Stimulated activated CD4-positive, alpha-beta T cell treated with anti-CD3 and anti-CD28 coated beads, Interleukin-4, amount 100 ng/mL, for 4 hours (primary cell): Measurements from ENCODE around the gene KERA.

Experiments
- DNase-seq, 2 experiments: peaks; one replicate each; pipeline ENCODE4 v3.0.0-alpha.2; 2020

KERA gene

DNA sequence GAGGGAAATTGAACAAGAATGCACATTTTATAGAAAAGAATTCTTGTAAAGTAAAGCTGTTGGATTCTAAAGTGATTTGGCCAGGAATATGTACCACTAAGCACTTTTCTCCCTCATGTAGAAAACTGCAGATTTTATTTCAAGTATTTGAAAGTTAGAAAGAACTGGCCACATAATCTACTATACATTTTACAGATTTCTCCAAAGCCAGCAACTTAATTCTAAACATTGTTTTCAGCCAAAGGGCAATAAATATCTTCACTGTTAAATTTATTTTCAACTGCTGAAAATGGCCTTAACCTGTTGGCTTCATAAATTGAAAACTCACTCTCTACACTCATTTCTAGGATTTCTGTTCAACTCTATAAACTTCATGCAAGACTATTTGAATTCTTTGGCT is 15.6 kb upstream of the KERA start:
- no peak for DNase-seq

GRCh38 chr12:91072931-91073330 is 15.1 kb upstream of the KERA start:
- DNase-seq, result no peak

DNA sequence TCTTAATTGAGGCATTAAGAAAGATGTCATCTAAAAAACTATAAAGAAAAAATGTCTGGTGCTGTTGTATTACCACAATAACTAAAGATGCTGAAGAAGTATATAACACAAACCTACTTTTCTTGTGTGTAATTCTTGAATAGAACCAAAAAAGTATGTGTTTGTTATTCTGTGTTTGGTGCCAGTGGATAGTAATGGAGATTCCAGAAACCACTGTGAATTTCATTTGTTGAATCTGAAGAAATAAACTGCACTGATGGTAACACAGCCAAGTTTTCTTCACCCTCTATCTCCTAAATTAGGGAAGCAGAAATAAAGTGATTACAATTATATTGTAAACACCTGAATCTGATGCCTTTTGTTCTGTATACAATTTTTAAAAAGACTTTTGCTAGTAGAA is 13.1 kb upstream of the KERA start:
- no peak for DNase-seq

- DNase-seq, result no peak
Observed at GRCh38 chr12:91065396-91065795, 7.6 kb upstream of the KERA start.

DNA sequence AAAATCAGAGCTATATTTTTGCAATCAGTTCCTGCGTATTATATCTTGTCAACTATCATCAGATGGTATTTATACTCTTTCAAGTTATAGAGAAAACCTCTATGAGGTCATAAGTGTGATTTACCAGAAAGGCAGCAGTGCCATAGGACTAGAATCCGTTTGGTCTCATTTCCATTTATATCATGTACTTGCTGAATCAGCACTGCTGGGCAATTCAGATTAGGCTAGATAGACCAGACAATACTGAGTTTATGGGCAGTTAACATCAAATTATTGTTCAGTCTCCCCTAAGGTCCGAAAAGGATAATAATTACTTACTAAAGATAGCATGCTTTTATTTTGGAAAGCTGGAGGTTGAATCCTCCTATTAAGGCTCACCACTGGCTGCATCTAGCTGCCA is 6.8 kb upstream of the KERA start:
- no peak for DNase-seq

DNA sequence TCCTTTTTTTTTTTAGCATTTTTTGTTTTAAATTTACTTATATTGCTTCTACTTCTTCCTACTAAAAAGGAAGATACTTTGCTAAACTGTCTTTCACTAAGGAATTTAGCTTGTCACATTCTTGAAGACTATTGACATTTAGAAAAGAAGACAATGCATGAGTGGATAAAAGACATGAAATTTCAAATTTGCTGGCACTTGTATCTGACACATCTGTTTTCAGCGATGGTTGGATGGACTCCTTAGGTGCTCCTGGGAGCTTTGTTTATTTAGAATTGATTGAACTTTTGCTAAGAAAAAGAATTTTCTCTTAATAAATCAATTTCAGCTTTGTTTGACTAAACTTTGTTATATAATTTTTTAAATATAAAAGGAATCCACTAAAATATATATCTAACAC is 3.3 kb upstream of the KERA start:
- no peak for DNase-seq

GRCh38 chr12:91059211-91059610 is 1.4 kb upstream of the KERA start:
- no peak for DNase-seq

DNA sequence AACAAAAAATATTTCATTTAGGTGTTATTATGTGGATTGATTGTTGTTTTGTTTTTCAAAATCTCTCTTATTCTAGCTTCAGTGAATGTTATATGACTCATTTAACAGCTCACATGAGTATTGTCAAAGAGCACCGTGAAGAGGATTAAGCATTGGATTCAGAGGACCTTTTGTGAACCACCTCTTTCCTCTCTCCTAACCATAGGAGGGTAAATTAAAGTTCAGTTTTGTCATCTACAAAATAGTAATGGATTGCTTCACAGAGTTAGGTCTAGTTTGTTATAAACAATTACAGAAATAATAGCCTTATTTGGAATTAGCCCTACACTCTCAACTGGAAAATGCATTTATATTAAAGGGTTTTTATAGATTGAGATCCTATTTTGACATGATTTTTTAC is 962 bp upstream of the KERA start:
- DNase-seq, result no peak

DNA sequence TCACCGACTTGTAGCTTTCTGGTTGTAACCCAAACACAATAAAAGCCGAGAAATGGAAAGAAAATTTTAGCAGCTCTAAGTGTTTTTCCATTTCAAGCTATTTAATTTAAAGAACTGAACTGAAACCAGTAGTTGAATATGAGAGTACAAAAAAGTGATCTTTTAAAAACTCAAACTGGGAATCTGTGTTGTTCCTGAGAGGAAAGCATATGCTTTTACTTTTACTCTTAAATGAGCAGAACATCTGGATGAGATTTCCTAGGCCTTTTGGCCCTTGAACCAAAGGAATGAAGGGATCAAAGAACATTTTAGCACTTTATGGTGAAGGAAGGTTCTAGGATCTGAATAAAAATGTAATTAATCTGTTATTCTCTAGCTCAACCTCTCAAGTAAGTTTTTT is 1.3 kb downstream of the KERA start:
- DNase-seq, result no peak

DNA sequence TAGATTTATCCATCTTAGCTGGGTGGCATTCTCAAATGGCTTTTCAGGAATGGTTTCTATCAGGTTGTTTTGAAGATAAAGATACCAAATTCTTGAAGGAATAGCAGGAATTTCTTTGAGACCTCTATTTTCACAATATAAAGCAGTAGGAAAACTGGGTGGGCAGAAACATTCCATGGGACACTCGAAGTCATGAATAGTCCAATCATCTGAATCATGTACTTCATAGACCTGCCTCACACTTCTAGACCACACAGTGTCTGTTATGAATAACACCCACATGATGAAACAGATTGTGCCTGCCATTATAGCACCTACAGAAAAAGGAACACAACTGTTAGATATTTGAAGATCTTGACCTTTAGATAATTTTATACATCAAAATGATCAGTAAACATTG is 1.8 kb downstream of the KERA start:
- DNase-seq, result no peak

DNA sequence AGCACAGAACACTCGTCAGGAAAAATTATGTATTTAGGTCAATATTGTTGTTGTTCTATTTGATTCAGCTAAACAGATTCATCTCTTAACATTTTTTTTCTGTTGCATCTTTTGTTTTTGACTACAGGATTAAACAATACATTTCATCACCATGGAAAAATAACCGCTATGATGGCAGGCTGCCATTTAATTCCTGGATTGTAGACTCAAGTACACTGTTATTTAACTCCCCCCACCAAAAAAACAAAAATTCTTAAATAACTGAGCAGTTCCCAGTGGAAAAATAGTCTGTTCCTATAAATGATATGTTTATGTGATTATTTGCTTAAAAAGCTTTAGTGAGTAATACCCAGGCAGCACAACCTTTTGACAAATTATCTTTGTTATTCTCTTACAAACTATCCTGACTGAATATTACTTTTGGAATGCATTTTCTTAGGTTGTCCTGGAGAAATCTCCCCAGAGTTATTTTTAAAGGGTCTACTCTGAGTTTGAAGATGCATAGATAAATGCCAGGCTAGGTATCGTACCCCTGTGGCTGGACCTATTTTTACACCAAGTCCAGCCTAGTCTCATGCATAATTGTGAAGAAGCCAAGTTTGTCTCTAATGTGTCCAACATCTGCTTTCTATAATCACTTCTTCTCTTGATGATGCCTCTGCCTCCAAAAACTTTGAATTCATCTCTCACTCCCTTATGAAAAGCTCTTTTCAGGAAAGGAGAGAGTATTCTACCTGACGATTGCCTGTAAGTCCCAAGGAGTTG is 3.7 kb downstream of the KERA start:
- DNase-seq, result no peak

GRCh38 chr12:91052026-91052425 is 5.8 kb downstream of the KERA start:
- no peak for DNase-seq

DNA sequence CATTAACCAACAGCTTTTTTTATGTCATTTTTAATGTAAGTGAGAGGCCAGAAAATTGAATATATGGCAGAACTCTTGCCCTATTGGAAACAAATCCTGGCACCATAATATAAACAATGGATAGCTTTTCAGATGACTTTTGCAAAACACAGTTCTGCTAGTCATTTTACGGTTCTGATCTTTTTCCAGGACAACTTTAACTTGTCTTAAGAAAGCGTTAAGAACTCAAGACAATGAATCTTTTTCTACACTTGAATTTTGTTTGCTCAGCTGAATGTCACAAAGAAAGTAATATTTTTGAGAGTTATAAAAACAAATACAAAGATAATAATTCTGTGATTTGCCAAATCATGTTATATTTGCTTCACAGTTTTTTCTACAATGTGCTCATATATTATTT is 13.2 kb downstream of the KERA start:
- DNase-seq, result no peak

GRCh38 chr12:91043408-91043807 is 14.4 kb downstream of the KERA start:
- DNase-seq, result no peak

GRCh38 chr12:91040096-91040755 is 17.6 kb downstream of the KERA start:
- no peak for DNase-seq

DNA sequence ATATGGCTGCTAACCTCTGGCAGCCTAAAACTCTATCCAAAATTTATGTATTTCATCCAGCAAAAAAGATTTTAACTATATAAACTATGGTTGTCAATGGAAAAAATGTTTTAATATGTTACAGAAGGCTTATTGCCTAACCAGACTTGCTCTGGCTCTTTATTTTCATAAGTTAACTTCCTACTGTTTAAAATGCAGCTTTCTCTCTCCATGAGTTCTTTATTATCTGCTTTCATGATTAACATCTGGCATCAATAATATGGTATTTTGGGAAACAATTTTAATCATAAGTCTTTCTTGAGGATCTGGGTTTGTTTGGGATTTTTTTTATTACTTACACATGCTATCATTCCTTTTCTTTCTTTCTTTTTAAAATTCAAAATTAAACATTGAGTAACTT is 20.5 kb downstream of the KERA start:
- DNase-seq, result no peak

DNA sequence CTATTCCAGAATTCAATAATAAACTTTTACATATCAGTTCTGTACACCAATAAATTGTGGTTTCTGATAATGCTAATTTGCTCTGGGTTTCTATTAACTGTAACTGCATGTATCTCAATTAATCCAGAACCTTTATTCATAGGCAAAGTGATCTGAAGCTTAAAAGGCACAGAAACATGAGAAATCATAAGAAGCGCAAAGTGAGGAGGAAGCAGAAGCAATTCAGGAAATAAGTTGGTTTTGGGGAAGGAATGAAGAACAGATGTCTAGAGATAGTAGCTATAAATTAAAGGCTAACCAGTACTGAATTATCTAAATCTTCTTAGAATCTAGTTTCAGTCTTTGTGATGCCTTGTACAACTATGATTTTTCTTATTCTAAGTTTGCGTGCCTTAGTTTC is 24.6 kb downstream of the KERA start:
- DNase-seq, result no peak

DNA sequence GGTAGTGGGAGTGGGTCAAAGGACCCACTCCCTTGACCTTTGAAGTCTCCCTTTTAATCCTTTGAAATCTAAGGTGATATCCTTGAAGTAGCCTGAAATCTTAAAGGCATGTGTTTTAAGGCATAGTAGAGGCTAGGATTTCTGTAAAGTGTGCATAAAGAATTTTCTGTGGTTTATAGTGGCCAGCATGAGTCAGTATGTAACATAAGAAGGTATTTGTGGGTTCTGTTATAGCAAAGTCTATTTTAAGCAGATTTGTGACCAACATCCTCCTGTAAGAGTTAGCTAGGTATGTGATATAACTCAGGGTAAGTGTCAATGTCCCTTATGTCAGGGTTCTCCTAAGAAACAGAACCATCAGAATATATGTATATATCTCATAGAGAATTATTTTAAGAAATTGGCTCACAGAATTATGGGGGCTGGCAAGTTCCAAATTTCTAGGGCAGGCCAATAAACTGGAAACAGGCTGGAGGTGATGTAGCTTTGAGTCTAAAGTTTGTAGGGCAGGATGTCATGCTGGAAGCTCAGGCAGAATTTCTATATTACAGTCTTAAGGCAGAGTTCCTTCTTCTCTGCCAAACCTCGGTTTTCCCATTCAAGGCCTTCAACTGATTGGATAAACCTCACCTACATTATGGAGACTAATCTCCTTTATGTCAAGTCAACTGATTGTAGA is 34.4 kb downstream of the KERA start:
- no peak for DNase-seq

DNA sequence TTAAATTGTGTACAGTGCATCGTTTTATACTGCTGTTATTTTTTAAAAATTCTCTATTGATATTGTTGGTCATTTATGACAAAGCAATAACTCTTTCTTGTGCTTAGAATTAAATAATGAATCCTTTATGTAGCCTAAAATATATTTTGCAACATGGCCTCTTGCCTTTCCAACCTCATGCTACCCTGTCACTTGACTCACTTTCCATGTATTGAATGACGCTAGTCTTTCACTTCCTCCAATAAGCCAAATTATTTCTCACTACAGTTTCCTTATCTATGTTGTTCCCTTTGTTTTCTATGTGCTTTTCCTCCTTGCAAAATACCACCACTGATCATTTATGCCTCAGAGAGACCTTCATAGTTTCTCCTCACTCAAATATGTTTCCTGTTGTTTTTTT is 36.7 kb downstream of the KERA start:
- DNase-seq, result no peak

- DNase-seq, result no peak
Observed at GRCh38 chr12:91019455-91019854, 38.4 kb downstream of the KERA start.

DNA sequence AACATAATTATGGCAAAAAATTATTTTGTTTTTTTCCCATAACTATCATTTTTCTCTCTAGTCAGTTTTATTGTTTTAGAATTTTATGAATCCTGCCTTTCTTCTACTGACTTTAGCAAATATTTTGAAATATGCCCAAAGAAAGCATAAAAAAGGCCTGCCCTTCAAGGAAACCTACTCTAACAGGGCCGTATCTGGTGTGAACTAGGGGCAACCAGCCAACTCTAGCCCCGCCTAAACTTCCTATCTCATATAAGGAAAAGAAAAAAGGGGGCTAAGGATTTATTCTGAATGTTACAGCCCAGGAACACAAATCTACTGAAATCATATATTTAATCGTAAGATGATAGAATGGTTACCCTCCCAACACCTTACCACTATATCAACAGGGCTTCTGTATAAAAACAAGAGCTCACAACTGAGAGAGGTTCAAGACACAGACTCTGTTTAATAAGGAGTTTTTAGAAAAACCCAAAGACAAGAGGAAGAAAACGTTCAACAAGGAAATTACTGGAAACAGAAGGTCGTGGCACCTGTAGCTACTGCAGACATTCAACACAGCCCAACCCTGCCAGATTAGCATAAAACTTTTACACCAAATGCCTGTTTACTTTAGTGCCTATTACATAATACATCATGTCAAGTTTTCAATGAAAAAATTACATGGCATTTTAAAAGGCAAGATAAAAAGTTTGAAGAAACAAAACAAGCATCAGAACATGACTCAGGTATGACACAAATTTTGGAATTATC is 40.1 kb downstream of the KERA start:
- DNase-seq, result no peak

DNA sequence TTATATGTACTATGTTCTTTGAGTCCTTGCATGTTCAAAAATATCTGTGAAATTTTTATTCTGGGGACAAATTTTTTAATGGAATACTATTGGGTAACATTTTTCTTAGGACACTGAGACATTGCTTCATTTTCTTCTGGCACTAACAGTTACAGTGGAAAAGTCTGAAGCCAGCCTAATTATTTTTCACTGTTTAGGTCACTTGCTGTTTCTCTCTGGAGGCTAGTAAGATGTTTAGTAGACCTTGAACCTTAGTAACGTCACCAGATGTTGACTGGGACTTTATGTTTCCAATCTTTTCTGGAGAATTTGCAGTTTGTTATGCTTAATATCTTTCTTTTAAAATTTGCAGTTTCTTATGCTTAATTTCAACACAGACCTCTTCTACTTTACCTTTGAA is 40.8 kb downstream of the KERA start:
- no peak for DNase-seq

DNA sequence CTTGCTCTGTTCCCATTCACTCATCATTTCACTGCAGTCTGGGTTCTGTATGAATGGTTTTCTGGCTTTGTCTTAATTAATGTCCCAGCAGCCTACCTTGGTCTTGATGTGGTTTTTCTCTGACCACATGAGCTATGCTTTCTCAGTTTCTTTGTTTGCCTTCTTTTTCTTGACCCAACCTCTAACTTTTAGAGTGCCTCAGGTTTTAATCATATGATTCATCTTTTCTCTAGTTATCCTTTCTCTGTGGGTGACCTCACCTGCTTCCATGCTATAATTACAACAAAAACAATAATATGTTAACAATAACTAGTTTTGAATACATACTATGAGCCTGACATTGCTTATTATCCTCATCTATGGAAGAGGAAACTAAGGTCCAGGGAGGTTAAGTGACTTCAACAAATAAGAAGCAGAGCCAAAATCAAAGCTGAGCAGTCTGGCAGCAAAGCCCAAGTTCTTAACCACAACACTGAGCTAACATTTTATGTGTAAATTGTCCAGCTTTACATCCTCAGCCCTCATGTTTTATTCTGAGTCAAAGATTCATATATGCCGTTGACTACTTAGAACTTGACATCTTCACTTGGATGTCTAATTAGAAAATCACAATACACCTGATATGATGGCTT is 48.4 kb downstream of the KERA start:
- no peak for DNase-seq
